Kidney (tissue), 14 donors: ENCODE data around the gene MAN1B1. TPM values are rescaled to one million over a fixed set of nuclear protein-coding genes. Genes with fewer than 3 reads are reported as not detected.
"Not testable (repeated sequence)": the region's sequence is repeated elsewhere in the genome, so short reads cannot be mapped to it uniquely, and the experiment has no call there.

ENCODE experiments used
- DNase-seq, 5 donors: peaks; one replicate each; pipeline ENCODE4 v3.0.0-alpha.2; 2013 to 2020
- FAIRE-seq: peaks from 2 replicates; lab custom pipeline; 2012; peaks lifted over from hg19 to GRCh38; lab: Jason Lieb, UNC
- H3K27ac ChIP-seq, 2 donors: one replicate each; pipeline ENCODE4 v1.7.0; 2013; ENCODE audit warnings: low read depth in 2 of 2, low read length in 2 of 2, inconsistent platforms in 1 of 2
- H3K27me3 ChIP-seq: one replicate; pipeline ENCODE4 v1.7.1; 2013; ENCODE audit warnings: low read length, inconsistent platforms; ENCODE audit not compliant: control insufficient read depth, insufficient read depth
- H3K36me3 ChIP-seq, 3 donors: one replicate each; pipeline versions ENCODE4 v1.7.0 to v1.7.1; 2013; ENCODE audit warnings: low read length in 3 of 3, control low read depth in 1 of 3, inconsistent platforms in 1 of 3; ENCODE audit not compliant: insufficient read depth in 3 of 3, control insufficient read depth in 2 of 3
- H3K4me1 ChIP-seq, 3 donors: one replicate each; pipeline versions ENCODE4 v1.7.0 to v1.7.1; 2013; ENCODE audit warnings: low read length in 3 of 3, inconsistent platforms in 1 of 3, low read depth in 1 of 3; ENCODE audit not compliant: control insufficient read depth in 2 of 3, insufficient read depth in 2 of 3
- H3K4me3 ChIP-seq, 3 donors: one replicate each; pipeline versions ENCODE4 v1.7.0 to v1.8.1; 2013; ENCODE audit warnings: low read length in 3 of 3, control low read depth in 1 of 3, inconsistent platforms in 1 of 3
- H3K9ac ChIP-seq, 3 donors: one replicate each; pipeline versions ENCODE4 v1.7.0 to v1.7.1; 2013; ENCODE audit warnings: low read length in 3 of 3, control low read depth in 1 of 3, inconsistent platforms in 1 of 3
- H3K9me3 ChIP-seq, 3 donors: one replicate each; pipeline versions ENCODE4 v1.7.0 to v1.7.1; 2013; ENCODE audit warnings: low read length in 3 of 3, control low read depth in 1 of 3, inconsistent platforms in 1 of 3; ENCODE audit not compliant: control insufficient read depth in 2 of 3, insufficient read depth in 1 of 3
- CTCF ChIP-seq: IDR thresholded peaks from 3 replicates; pipeline ENCODE4 v1.5.1; 2012; ENCODE audit warnings: mild to moderate bottlenecking, moderate library complexity, borderline replicate concordance; ENCODE audit not compliant: insufficient read depth; ENCODE audit errors: extremely low read depth
- intact Hi-C: fragments of 100-400 bp; cut with DNase I; formaldehyde crosslinking; loops from one replicate; pipeline ENCODE4 v1.11.1; 2022
- polyA plus RNA-seq: library from polyadenylated mRNA; stranded (reverse); fragments of 350-450 nt; fragmentation: Illumina TruSeq; extraction: RNeasy Lipid Tissue Mini Kit (QIAGEN cat#74804); gene quantifications from one replicate; pipeline ENCODE4 v1.2.3, GENCODE V29; 2014; ENCODE audit warnings: low read depth, low replicate concordance; ENCODE audit not compliant: insufficient read depth
- total RNA-seq: library from RNA; stranded (reverse); fragmentation: NEBNext Ultra II Directional; extraction: Animal tissue kit (Norgen Biotek cat#: 25700); gene quantifications from one replicate; pipeline ENCODE4 v1.2.1, GENCODE V29; 2021
- donor health status: control.
- donor health status: control.
- donor health status: control.
- donor health status: control.
- donor health status: control.
- donor health status: DM: yes; HTN: yes; CAD: no.
- donor health status: Normal renal cell carcinoma (clear cell type).

MAN1B1 gene
- total and polyA plus RNA-seq, 2 donors from 2014 or later: 57.3 to 63.2 TPM

- no peaks in the 10 kb centered on the region for H3K9me3 ChIP-seq
- peaks cover 0 to 2% (median 0%) of the 10 kb centered on the region in 3 donors for H3K4me1 ChIP-seq
- intact Hi-C loops: no loop called here
- no peak for TF ChIP-seq CTCF
- no peaks in the 10 kb centered on the region for H3K36me3 ChIP-seq
- H3K27ac ChIP-seq: no peak overlapping the region
- FAIRE-seq (no peak), DNase-seq (no peak)
- H3K27me3 ChIP-seq: no peaks in the 10 kb centered on the region
- no peak overlapping the region for H3K4me3 ChIP-seq
- no peak overlapping the region for H3K9ac ChIP-seq
Observed at GRCh38 chr9:137062384-137062783, 24.4 kb upstream of the MAN1B1 start.

DNA sequence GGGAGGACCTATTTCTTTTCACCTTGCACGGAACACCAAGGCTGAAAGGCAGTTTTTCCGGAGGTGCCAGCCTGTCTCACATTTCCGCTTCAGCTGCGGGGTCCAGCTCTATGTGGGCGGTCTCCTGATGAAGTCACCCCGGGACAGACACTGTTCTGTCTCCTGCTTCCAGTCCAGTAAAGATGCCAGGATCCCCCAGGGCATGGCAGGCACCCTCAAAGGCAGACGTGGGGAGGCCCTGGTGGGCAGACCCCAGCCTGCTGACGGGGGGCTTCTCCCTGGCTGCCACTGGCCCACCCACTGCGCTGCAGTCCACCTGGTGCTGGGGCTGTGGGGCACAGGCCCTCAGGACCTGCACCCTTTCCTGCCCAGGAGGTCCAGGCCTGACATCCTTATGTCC lies 24.0 kb upstream of the MAN1B1 start:
- H3K4me3 ChIP-seq, H3K27ac ChIP-seq, H3K4me1 ChIP-seq, H3K36me3 ChIP-seq, H3K9ac ChIP-seq, intact Hi-C loops, FAIRE-seq, H3K9me3 ChIP-seq, H3K27me3 ChIP-seq, DNase-seq: not testable (repeated sequence)

- Histone ChIP-seq H3K4me1 (peaks cover 0 to 4% (median 0%) of the 10 kb centered on the region in 3 donors), H3K9ac (no peak overlapping the region), H3K36me3 (no peaks in the 10 kb centered on the region), H3K4me3 (no peak overlapping the region), H3K9me3 (no peaks in the 10 kb centered on the region), H3K27me3 (no peaks in the 10 kb centered on the region), H3K27ac (no peak overlapping the region)
- TF ChIP-seq CTCF: no peak
- DNase-seq (no peak), FAIRE-seq (no peak)
- intact Hi-C loops: no loop called here
Observed at GRCh38 chr9:137063311-137064026, 23.3 kb upstream of the MAN1B1 start.

DNA sequence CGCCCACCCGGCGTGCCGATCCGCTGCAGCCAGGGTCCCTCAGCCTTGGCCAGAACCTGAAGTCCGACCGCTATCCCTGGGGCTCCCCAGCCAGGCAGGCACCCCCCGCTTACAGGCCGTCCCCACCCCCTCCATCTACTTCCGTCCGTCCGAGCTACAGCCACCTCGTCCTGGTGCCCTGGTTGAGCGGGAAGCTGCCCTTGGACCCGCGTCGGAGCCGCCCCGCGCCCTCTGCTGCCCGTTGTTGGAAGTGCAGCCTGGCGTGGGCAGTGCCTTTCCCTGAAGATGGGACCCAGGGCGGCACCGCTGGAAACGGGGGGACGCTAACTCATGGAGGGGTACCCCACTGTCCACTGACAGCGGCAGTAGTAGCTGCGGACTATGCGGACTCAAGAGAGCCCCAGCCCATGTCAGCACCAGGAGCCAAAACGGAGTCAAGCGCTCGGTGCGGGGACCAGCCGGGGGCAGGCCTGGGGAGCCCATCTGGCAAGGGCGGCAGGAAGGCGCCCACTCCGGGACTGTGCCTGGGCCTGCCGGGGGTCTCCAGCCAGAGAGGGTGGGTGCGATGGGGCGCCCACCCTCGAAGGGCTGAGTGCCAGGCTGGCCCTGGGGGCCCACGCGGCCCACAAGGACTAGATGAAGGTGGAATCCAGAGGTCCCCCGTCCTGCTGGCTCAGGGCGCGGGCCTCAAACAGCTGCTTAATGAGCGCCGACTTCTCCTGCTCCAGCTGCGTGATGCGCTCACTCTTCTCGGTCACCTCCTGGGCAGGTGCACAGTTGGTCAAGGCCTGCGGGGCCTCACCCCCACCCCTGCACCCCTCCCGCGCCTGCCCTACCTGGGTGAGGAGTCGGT lies 22.5 kb upstream of the MAN1B1 start:
- FAIRE-seq (no peak), DNase-seq (peak in 2 of 5 donors; percentile 60 to 61)
- H3K27ac ChIP-seq: no peak overlapping the region
- H3K36me3 ChIP-seq: no peaks in the 10 kb centered on the region
- H3K4me1 ChIP-seq: peaks cover 0 to 4% (median 0%) of the 10 kb centered on the region in 3 donors
- no peak overlapping the region for H3K9ac ChIP-seq
- no peak overlapping the region for H3K4me3 ChIP-seq
- H3K27me3 ChIP-seq: no peaks in the 10 kb centered on the region
- H3K9me3 ChIP-seq: no peaks in the 10 kb centered on the region
- TF ChIP-seq CTCF: peak; percentile 96
- intact Hi-C loops: no loop called here
